NCI-H2171 treated with DMSO at 0.1 percent for 48 hours (cell line): Measurements from ENCODE around the gene PDE10A.
"Not testable (repeated sequence)": the region's sequence is repeated elsewhere in the genome, so short reads cannot be mapped to it uniquely, and the experiment has no call there.

Source experiments
- DNase-seq: peaks from one replicate; lab custom pipeline; 2025; lab: John Stamatoyannopoulos, UW

The PDE10A gene

GRCh38 chr6:165586706-165587105 lies 76.3 kb downstream of the PDE10A start:
- no peak for DNase-seq

- DNase-seq = no peak
These were observed 78.0 kb downstream of the PDE10A start for GRCh38 chr6:165585060-165585459.

GRCh38 chr6:165584541-165584940 lies 78.5 kb downstream of the PDE10A start:
- no peak for DNase-seq

GRCh38 chr6:165581678-165582077 lies 81.4 kb downstream of the PDE10A start:
- no peak for DNase-seq

GRCh38 chr6:165580136-165580535 lies 82.9 kb downstream of the PDE10A start:
- no peak for DNase-seq

GRCh38 chr6:165579151-165579550 lies 83.9 kb downstream of the PDE10A start:
- DNase-seq = no peak

- no peak for DNase-seq
These were observed 85.5 kb downstream of the PDE10A start for GRCh38 chr6:165577556-165577955.

- no peak for DNase-seq
These were observed 87.9 kb downstream of the PDE10A start for GRCh38 chr6:165575158-165575549.

- no peak for DNase-seq
These were observed 88.6 kb downstream of the PDE10A start for GRCh38 chr6:165574220-165575157.

- no peak for DNase-seq
These were observed 89.4 kb downstream of the PDE10A start for GRCh38 chr6:165573671-165574070.

GRCh38 chr6:165571721-165572132 lies 91.3 kb downstream of the PDE10A start:
- no peak for DNase-seq

GRCh38 chr6:165571068-165571682 lies 91.9 kb downstream of the PDE10A start:
- DNase-seq = no peak

GRCh38 chr6:165568326-165568725 lies 94.7 kb downstream of the PDE10A start:
- no peak for DNase-seq

GRCh38 chr6:165566088-165566828 lies 96.8 kb downstream of the PDE10A start:
- DNase-seq = no peak

- DNase-seq = no peak
These were observed 100.5 kb downstream of the PDE10A start for GRCh38 chr6:165562421-165563090.

GRCh38 chr6:165559632-165560031 lies 103.4 kb downstream of the PDE10A start:
- no peak for DNase-seq

GRCh38 chr6:165558097-165558496 lies 104.9 kb downstream of the PDE10A start:
- not testable (repeated sequence) for DNase-seq

GRCh38 chr6:165557674-165558073 lies 105.4 kb downstream of the PDE10A start:
- no peak for DNase-seq

- DNase-seq = no peak
These were observed 106.8 kb downstream of the PDE10A start for GRCh38 chr6:165556116-165556843.

GRCh38 chr6:165554644-165555043 lies 108.4 kb downstream of the PDE10A start:
- DNase-seq = not testable (repeated sequence)

- no peak for DNase-seq
These were observed 110.7 kb downstream of the PDE10A start for GRCh38 chr6:165552248-165552736.
